Skeletal muscle satellite cell (primary cell): Measurements from ENCODE around the gene DOP1A.
A peak's percentile ranks its signal among the peaks of the same experiment; 100 is the strongest.

Experiments
- H3K27me3 ChIP-seq: 2 replicates; pipeline ENCODE4 v1.7.0; 2013; ENCODE audit warnings: low read length; ENCODE audit not compliant: control insufficient read depth, insufficient read depth
- H3K36me3 ChIP-seq: 2 replicates; pipeline ENCODE4 v1.7.0; 2013; ENCODE audit warnings: mild to moderate bottlenecking, control low read depth, low read length; ENCODE audit not compliant: insufficient read depth
- H3K4me1 ChIP-seq: 2 replicates; pipeline ENCODE4 v1.7.0; 2013; ENCODE audit warnings: low read length; ENCODE audit not compliant: control insufficient read depth, insufficient read depth
- H3K4me2 ChIP-seq: 2 replicates; pipeline ENCODE4 v1.7.0; 2013; ENCODE audit warnings: mild to moderate bottlenecking, low read length
- H3K4me3 ChIP-seq: 2 replicates; pipeline ENCODE4 v1.7.0; 2013; ENCODE audit warnings: low read length
- H3K9ac ChIP-seq: 2 replicates; pipeline ENCODE4 v1.7.0; 2013; ENCODE audit warnings: mild to moderate bottlenecking, low read depth, low read length, moderate library complexity
- H3K9me3 ChIP-seq: replicated peaks from 2 replicates; pipeline ENCODE4 v1.7.0; 2013; ENCODE audit warnings: mild to moderate bottlenecking, control low read depth, low read length

DOP1A gene

DNA sequence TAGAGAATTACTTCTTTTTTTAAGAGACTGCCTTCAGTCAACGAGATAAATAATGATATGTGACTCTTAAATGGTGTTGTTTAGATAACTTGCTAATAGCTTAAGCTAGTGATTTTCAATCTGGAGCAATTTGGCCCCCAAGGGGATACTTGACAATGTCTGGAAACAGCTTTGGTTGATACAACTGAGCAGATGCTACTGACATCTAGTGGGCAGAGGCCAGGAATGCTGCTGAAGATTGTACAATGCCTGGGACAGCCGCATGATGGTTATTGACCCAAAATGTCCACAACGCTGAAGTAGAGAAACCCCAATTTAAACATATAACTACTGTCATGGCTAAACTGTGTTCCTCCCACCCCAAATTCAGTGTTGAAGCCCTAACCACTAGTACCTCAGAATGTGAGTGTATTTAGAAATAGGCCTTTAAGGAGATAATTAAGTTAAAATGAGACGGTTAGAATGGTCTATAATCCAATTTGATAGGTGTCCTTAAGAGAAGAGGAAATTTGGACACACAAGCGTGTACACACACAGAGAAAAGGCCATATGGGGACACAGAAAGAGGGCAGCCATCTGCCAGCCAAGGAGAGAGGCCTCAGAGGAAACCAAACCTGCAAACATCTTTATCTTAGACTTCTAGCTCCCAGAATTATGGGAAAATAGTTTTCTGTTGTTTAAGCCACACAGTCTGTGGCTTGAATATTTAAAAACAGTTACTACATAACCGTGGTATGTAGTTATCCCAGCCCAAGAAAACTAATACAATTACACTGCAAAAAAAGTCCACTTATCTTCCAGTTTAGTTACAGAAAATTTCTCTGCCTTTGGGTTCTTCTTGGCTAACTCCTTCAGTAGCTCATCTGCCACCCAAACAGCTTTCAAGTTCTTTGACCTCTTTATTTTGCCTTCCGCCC lies 147.9 kb downstream of the DOP1A start:
- Histone ChIP-seq H3K9me3 (no peaks in the 10 kb centered on the region), H3K9ac (peak overlapping the region; percentile 8), H3K4me3 (no peak overlapping the region), H3K4me1 (peaks cover 3% of the 10 kb centered on the region), H3K4me2 (peak overlapping the region; percentile 2), H3K27me3 (no peaks in the 10 kb centered on the region), H3K36me3 (peaks cover 4% of the 10 kb centered on the region)

- H3K4me1 ChIP-seq: peaks cover 3% of the 10 kb centered on the region
- H3K36me3 ChIP-seq: peaks cover 4% of the 10 kb centered on the region
- no peak overlapping the region for H3K9ac ChIP-seq
Measured at GRCh38 chr6:83216806-83217205, 149.3 kb downstream of the DOP1A start.

More at GRCh38 chr6:83216806-83217205, 149.3 kb downstream of the DOP1A start:
- Histone ChIP-seq H3K4me3 (no peak overlapping the region), H3K27me3 (no peaks in the 10 kb centered on the region), H3K4me2 (no peak overlapping the region), H3K9me3 (no peaks in the 10 kb centered on the region)
